ENCODE results near the gene ZBTB8A.

The ZBTB8A gene

GRCh38 chr1:32538887-32539583 is at the start of gene ZBTB8A:
TSS of gene ZBTB8A (plus strand) at chr1:32539427. CDS start at chr1:32592932, 53,505 bp downstream.
- Histone ChIP-seq H3K9ac (ENCODE audit: low read depth in 1 of 2, low read length in 2 of 2) (peak within 1 kb of the TSS; percentile 68 to 82), H3K4me3 (ENCODE audit: low read length in 2 of 2) (peak within 1 kb of the TSS; percentile 72 to 85), H3K36me3 (ENCODE audit: control insufficient read depth in 2 of 2, insufficient read depth in 2 of 2, low read length in 2 of 2) (no peaks in the 10 kb centered on the region), H3K4me1 (ENCODE audit: control insufficient read depth in 2 of 2, insufficient read depth in 2 of 2, low read length in 2 of 2) (peaks cover 7 to 11% of the 10 kb centered on the region in 2 donors), H3K9me3 (ENCODE audit: control insufficient read depth in 2 of 2, low read length in 2 of 2) (no peaks in the 10 kb centered on the region), H3K27me3 (ENCODE audit: control insufficient read depth in 2 of 2, insufficient read depth in 2 of 2, low read length in 2 of 2) (no peaks in the 10 kb centered on the region), H3K27ac (ENCODE audit: low read depth in 2 of 2, low read length in 2 of 2) (peak within 1 kb of the TSS; percentile 79 to 87)

- Histone ChIP-seq H3K9ac (ENCODE audit: low read depth in 1 of 2, low read length in 2 of 2) (no peak overlapping the region), H3K4me1 (ENCODE audit: control insufficient read depth in 2 of 2, insufficient read depth in 2 of 2, low read length in 2 of 2) (peaks cover 0 to 4% of the 10 kb centered on the region in 2 donors), H3K27me3 (ENCODE audit: control insufficient read depth in 2 of 2, insufficient read depth in 2 of 2, low read length in 2 of 2) (no peaks in the 10 kb centered on the region), H3K9me3 (ENCODE audit: control insufficient read depth in 2 of 2, low read length in 2 of 2) (no peaks in the 10 kb centered on the region), H3K36me3 (ENCODE audit: control insufficient read depth in 2 of 2, insufficient read depth in 2 of 2, low read length in 2 of 2) (no peaks in the 10 kb centered on the region), H3K27ac (ENCODE audit: low read depth in 2 of 2, low read length in 2 of 2) (no peak overlapping the region), H3K4me3 (ENCODE audit: low read length in 2 of 2) (no peak overlapping the region)
Measured at GRCh38 chr1:32489774-32490454, 49.3 kb upstream of the ZBTB8A start.

- no peaks in the 10 kb centered on the region for H3K36me3 ChIP-seq (ENCODE audit: control insufficient read depth in 2 of 2, insufficient read depth in 2 of 2, low read length in 2 of 2)
- H3K4me3 ChIP-seq (ENCODE audit: low read length in 2 of 2), result no peak overlapping the region
- H3K27me3 ChIP-seq (ENCODE audit: control insufficient read depth in 2 of 2, insufficient read depth in 2 of 2, low read length in 2 of 2), result no peaks in the 10 kb centered on the region
- H3K9ac ChIP-seq (ENCODE audit: low read depth in 1 of 2, low read length in 2 of 2), result no peak overlapping the region
- H3K4me1 ChIP-seq (ENCODE audit: control insufficient read depth in 2 of 2, insufficient read depth in 2 of 2, low read length in 2 of 2), result peaks cover 0 to under 1% of the 10 kb centered on the region in 2 donors
- no peak overlapping the region for H3K27ac ChIP-seq (ENCODE audit: low read depth in 2 of 2, low read length in 2 of 2)
- no peaks in the 10 kb centered on the region for H3K9me3 ChIP-seq (ENCODE audit: control insufficient read depth in 2 of 2, low read length in 2 of 2)
Measured at GRCh38 chr1:32491386-32491785, 47.8 kb upstream of the ZBTB8A start.

- no peak overlapping the region for H3K4me3 ChIP-seq (ENCODE audit: low read length in 2 of 2)
- H3K9ac ChIP-seq (ENCODE audit: low read depth in 1 of 2, low read length in 2 of 2), result no peak overlapping the region
- no peaks in the 10 kb centered on the region for H3K27me3 ChIP-seq (ENCODE audit: control insufficient read depth in 2 of 2, insufficient read depth in 2 of 2, low read length in 2 of 2)
- H3K4me1 ChIP-seq (ENCODE audit: control insufficient read depth in 2 of 2, insufficient read depth in 2 of 2, low read length in 2 of 2), result no peaks in the 10 kb centered on the region
- no peaks in the 10 kb centered on the region for H3K9me3 ChIP-seq (ENCODE audit: control insufficient read depth in 2 of 2, low read length in 2 of 2)
- no peak overlapping the region for H3K27ac ChIP-seq (ENCODE audit: low read depth in 2 of 2, low read length in 2 of 2)
- H3K36me3 ChIP-seq (ENCODE audit: control insufficient read depth in 2 of 2, insufficient read depth in 2 of 2, low read length in 2 of 2), result no peaks in the 10 kb centered on the region
Measured at GRCh38 chr1:32494196-32494595, 45.0 kb upstream of the ZBTB8A start.

- Histone ChIP-seq H3K27me3 (ENCODE audit: control insufficient read depth in 2 of 2, insufficient read depth in 2 of 2, low read length in 2 of 2) (no peaks in the 10 kb centered on the region), H3K27ac (ENCODE audit: low read depth in 2 of 2, low read length in 2 of 2) (no peak overlapping the region), H3K4me1 (ENCODE audit: control insufficient read depth in 2 of 2, insufficient read depth in 2 of 2, low read length in 2 of 2) (no peaks in the 10 kb centered on the region), H3K36me3 (ENCODE audit: control insufficient read depth in 2 of 2, insufficient read depth in 2 of 2, low read length in 2 of 2) (no peaks in the 10 kb centered on the region), H3K4me3 (ENCODE audit: low read length in 2 of 2) (no peak overlapping the region), H3K9me3 (ENCODE audit: control insufficient read depth in 2 of 2, low read length in 2 of 2) (no peaks in the 10 kb centered on the region), H3K9ac (ENCODE audit: low read depth in 1 of 2, low read length in 2 of 2) (no peak overlapping the region)
Measured at GRCh38 chr1:32494711-32495337, 44.4 kb upstream of the ZBTB8A start.

GRCh38 chr1:32496127-32496526 is 43.1 kb upstream of the ZBTB8A start:
- H3K9me3 ChIP-seq (ENCODE audit: control insufficient read depth in 2 of 2, low read length in 2 of 2), result no peaks in the 10 kb centered on the region
- no peak overlapping the region for H3K27ac ChIP-seq (ENCODE audit: low read depth in 2 of 2, low read length in 2 of 2)
- H3K4me3 ChIP-seq (ENCODE audit: low read length in 2 of 2), result no peak overlapping the region
- no peak overlapping the region for H3K9ac ChIP-seq (ENCODE audit: low read depth in 1 of 2, low read length in 2 of 2)
- no peaks in the 10 kb centered on the region for H3K27me3 ChIP-seq (ENCODE audit: control insufficient read depth in 2 of 2, insufficient read depth in 2 of 2, low read length in 2 of 2)
- no peaks in the 10 kb centered on the region for H3K36me3 ChIP-seq (ENCODE audit: control insufficient read depth in 2 of 2, insufficient read depth in 2 of 2, low read length in 2 of 2)
- H3K4me1 ChIP-seq (ENCODE audit: control insufficient read depth in 2 of 2, insufficient read depth in 2 of 2, low read length in 2 of 2), result no peaks in the 10 kb centered on the region

- no peak overlapping the region for H3K27ac ChIP-seq (ENCODE audit: low read depth in 2 of 2, low read length in 2 of 2)
- no peak overlapping the region for H3K9ac ChIP-seq (ENCODE audit: low read depth in 1 of 2, low read length in 2 of 2)
- no peaks in the 10 kb centered on the region for H3K36me3 ChIP-seq (ENCODE audit: control insufficient read depth in 2 of 2, insufficient read depth in 2 of 2, low read length in 2 of 2)
Measured at GRCh38 chr1:32498751-32499150, 40.5 kb upstream of the ZBTB8A start.

GRCh38 chr1:32500387-32501209 is 38.6 kb upstream of the ZBTB8A start:
- H3K36me3 ChIP-seq (ENCODE audit: control insufficient read depth in 2 of 2, insufficient read depth in 2 of 2, low read length in 2 of 2), result no peaks in the 10 kb centered on the region
- H3K9me3 ChIP-seq (ENCODE audit: control insufficient read depth in 2 of 2, low read length in 2 of 2), result no peaks in the 10 kb centered on the region
- peak overlapping the region; percentile 82 to 86 for H3K27ac ChIP-seq (ENCODE audit: low read depth in 2 of 2, low read length in 2 of 2)
- H3K9ac ChIP-seq (ENCODE audit: low read depth in 1 of 2, low read length in 2 of 2), result peak overlapping the region; percentile 35 to 72
- H3K27me3 ChIP-seq (ENCODE audit: control insufficient read depth in 2 of 2, insufficient read depth in 2 of 2, low read length in 2 of 2), result no peaks in the 10 kb centered on the region
- peak overlapping the region; percentile 64 to 79 for H3K4me3 ChIP-seq (ENCODE audit: low read length in 2 of 2)
- H3K4me1 ChIP-seq (ENCODE audit: control insufficient read depth in 2 of 2, insufficient read depth in 2 of 2, low read length in 2 of 2), result no peaks in the 10 kb centered on the region

More at GRCh38 chr1:32498751-32499150, 40.5 kb upstream of the ZBTB8A start:
- no peaks in the 10 kb centered on the region for H3K27me3 ChIP-seq (ENCODE audit: control insufficient read depth in 2 of 2, insufficient read depth in 2 of 2, low read length in 2 of 2)
- no peak overlapping the region for H3K4me3 ChIP-seq (ENCODE audit: low read length in 2 of 2)
- H3K9me3 ChIP-seq (ENCODE audit: control insufficient read depth in 2 of 2, low read length in 2 of 2), result no peaks in the 10 kb centered on the region
- H3K4me1 ChIP-seq (ENCODE audit: control insufficient read depth in 2 of 2, insufficient read depth in 2 of 2, low read length in 2 of 2), result no peaks in the 10 kb centered on the region

- H3K9ac ChIP-seq (ENCODE audit: low read depth in 1 of 2, low read length in 2 of 2), result no peak overlapping the region
- no peaks in the 10 kb centered on the region for H3K36me3 ChIP-seq (ENCODE audit: control insufficient read depth in 2 of 2, insufficient read depth in 2 of 2, low read length in 2 of 2)
- H3K9me3 ChIP-seq (ENCODE audit: control insufficient read depth in 2 of 2, low read length in 2 of 2), result no peaks in the 10 kb centered on the region
- H3K27me3 ChIP-seq (ENCODE audit: control insufficient read depth in 2 of 2, insufficient read depth in 2 of 2, low read length in 2 of 2), result no peaks in the 10 kb centered on the region
- no peak overlapping the region for H3K4me3 ChIP-seq (ENCODE audit: low read length in 2 of 2)
- H3K4me1 ChIP-seq (ENCODE audit: control insufficient read depth in 2 of 2, insufficient read depth in 2 of 2, low read length in 2 of 2), result no peaks in the 10 kb centered on the region
- no peak overlapping the region for H3K27ac ChIP-seq (ENCODE audit: low read depth in 2 of 2, low read length in 2 of 2)
Measured at GRCh38 chr1:32501865-32502264, 37.4 kb upstream of the ZBTB8A start.
